ENCODE results near the gene SLC6A6. TPM values are rescaled to one million over a fixed set of nuclear protein-coding genes. Genes with fewer than 3 reads are reported as not detected.

SLC6A6 gene
- total and polyA plus RNA-seq, 2 experiments from 2014 or later: 27.5 to 150 TPM

- Histone ChIP-seq H3K27me3 (ENCODE audit: insufficient read depth) (no peaks in the 10 kb centered on the region), H3K36me3 (ENCODE audit: insufficient read depth) (peaks cover 9% of the 10 kb centered on the region), H3K9me2 (ENCODE audit: insufficient read depth) (no peaks in the 10 kb centered on the region), H3K27ac (ENCODE audit: low read depth) (no peak overlapping the region), H3K4me1 (ENCODE audit: insufficient read depth) (no peaks in the 10 kb centered on the region), H3K4me2 (no peak overlapping the region), H3F3A (replicated peaks; ENCODE audit: low read depth) (0 out of 2 replicates have a peak, but pooled peaks cover 7% of the 10 kb centered on the region), H2AFZ (no peak overlapping the region), H3K4me3 (no peak overlapping the region), H4K20me1 (replicated peaks; ENCODE audit: insufficient read depth) (peaks cover 8% of the 10 kb centered on the region), H3K79me2 (replicated peaks; ENCODE audit: insufficient read depth) (no peaks in the 10 kb centered on the region)
- peaks cover 44% of the 10 kb centered on the region for H3K36me3 Mint-ChIP-seq (ENCODE audit: low read depth)
- H3K9me3 Mint-ChIP-seq: no peaks in the 10 kb centered on the region
- TF ChIP-seq EZH2phosphoT487 (IDR thresholded peaks at IDR 0.05; ENCODE audit: unreplicated experiment) (no peak), CTCF (conservative IDR thresholded peaks at IDR 0.05; ENCODE audit: low read depth in 2 of 2) (no peak), ETS1 (IDR thresholded peaks at IDR 0.05) (no peak), STAT1 (IDR thresholded peaks at IDR 0.05; ENCODE audit: unreplicated experiment) (no peak), ZNF331 (CRISPR knock-in tag; IDR thresholded peaks at IDR 0.05; ENCODE audit: low read depth) (no peak), JUNB (IDR thresholded peaks at IDR 0.05; ENCODE audit: unreplicated experiment) (no peak), CREB1 (CRISPR knock-in tag; IDR thresholded peaks at IDR 0.05; ENCODE audit: low read depth) (no peak), NANOG (IDR thresholded peaks at IDR 0.05; ENCODE audit: borderline replicate concordance) (no peak), POLR2AphosphoS5 (IDR thresholded peaks at IDR 0.05; ENCODE audit: low read depth) (no peak), REST (IDR thresholded peaks at IDR 0.05; ENCODE audit: unreplicated experiment) (no peak), EZH2 (IDR thresholded peaks at IDR 0.05; ENCODE audit: low read depth, unreplicated experiment) (no peak), ZNF462 (CRISPR knock-in tag; IDR thresholded peaks at IDR 0.05) (no peak), ZNF114 (CRISPR knock-in tag; IDR thresholded peaks at IDR 0.05) (no peak)
- no peak for DNase-seq (ENCODE audit: low spot score)
- no peak overlapping the region for H3K27ac Mint-ChIP-seq
- no peak for ATAC-seq
- H3K27me3 Mint-ChIP-seq (ENCODE audit: insufficient read depth, low read depth, poor library complexity): peaks cover 7% of the 10 kb centered on the region
- H3K4me3 Mint-ChIP-seq: no peak overlapping the region
- H3K4me1 Mint-ChIP-seq: peaks cover 10% of the 10 kb centered on the region
Measured at GRCh38 chr3:14465425-14465824, 63.0 kb downstream of the SLC6A6 start.

Data from GM23338 (cell line).